GM12878 (cell line): ENCODE results near the gene ERC1. TPM values are rescaled to one million over a fixed set of nuclear protein-coding genes. Genes with fewer than 3 reads are reported as not detected.

Experiments used
- ATAC-seq: fragments of 200-7000 bp; cut with Tn5 transposase; 3 replicates; pipeline ENCODE4 v1.9.1; 2020; ENCODE audit warnings: mild to moderate bottlenecking, moderate library complexity
- BruUV-seq: library from RNA; stranded (reverse); fragments of 400-500 nt; replicated peaks from 2 replicates; lab custom pipeline; 2021; lab: Mats Ljungman, UMichigan
- CTCF ChIA-PET: fragments of 300-600 bp; sonication (Branson Sonifier 250); formaldehyde crosslinking; extraction: SDS; loops from one replicate; lab custom pipeline; 2021; ENCODE audit warnings: inconsistent platforms; lab: Yijun Ruan, JAX
- POLR2A ChIA-PET: fragments of 350-600 bp; formaldehyde crosslinking; extraction: SDS; loops from one replicate; lab custom pipeline; 2021; ENCODE audit warnings: inconsistent platforms; lab: Charles Lee
- RAD21 ChIA-PET: fragments of 300-600 bp; sonication (Branson Sonifier 250); formaldehyde crosslinking; loops from one replicate; lab custom pipeline; 2023; ENCODE audit warnings: antibody characterized with exemption; ENCODE audit not compliant: unreplicated experiment; lab: Charles Lee
- SMC1A ChIA-PET: fragments of 300-600 bp; sonication (Branson Sonifier 250); formaldehyde crosslinking; loops from one replicate; lab custom pipeline; 2023; ENCODE audit not compliant: unreplicated experiment, uncharacterized antibody; lab: Charles Lee
- DNase-seq: peaks from one replicate; pipeline ENCODE4 v3.0.0-alpha.2; 2011; ENCODE audit warnings: low read depth, low spot score
- FAIRE-seq: peaks from 3 replicates; lab custom pipeline; 2011; peaks lifted over from hg19 to GRCh38; lab: Jason Lieb, UNC
- H2AFZ ChIP-seq: 2 replicates; pipeline ENCODE4 v1.6.0; 2011; ENCODE audit warnings: low read depth, low read length, control low read depth; ENCODE audit not compliant: control insufficient read depth
- H3K27ac ChIP-seq: 2 replicates; pipeline ENCODE4 v1.5.1; 2011; ENCODE audit warnings: control low read depth; ENCODE audit not compliant: control insufficient read depth, insufficient read depth
- H3K27me3 ChIP-seq, 2 experiments: replicated peaks in 1 of 2; 2 replicates each; pipeline versions ENCODE4 v1.6.0 to v1.6.1; 2011; ENCODE audit warnings: low read length in 1 of 2; ENCODE audit not compliant: control insufficient read depth in 2 of 2, insufficient read depth in 2 of 2
- H3K36me3 ChIP-seq, 2 experiments: 2 replicates each; pipeline ENCODE4 v1.5.1; 2011; ENCODE audit warnings: low read length in 1 of 2; ENCODE audit not compliant: control insufficient read depth in 2 of 2, insufficient read depth in 2 of 2
- H3K4me1 ChIP-seq: 2 replicates; pipeline ENCODE4 v1.6.1; 2011; ENCODE audit warnings: mild to moderate bottlenecking, low read length, moderate library complexity, mixed read lengths; ENCODE audit not compliant: control insufficient read depth, insufficient read depth
- H3K4me2 ChIP-seq: 2 replicates; pipeline ENCODE4 v1.6.0; 2011; ENCODE audit warnings: control low read depth; ENCODE audit not compliant: control insufficient read depth, insufficient read depth
- H3K4me3 ChIP-seq: fragments of 200-600 bp; sonication (generic); 2 replicates; pipeline ENCODE4 v1.5.1; 2016
- H3K79me2 ChIP-seq: 2 replicates; pipeline ENCODE4 v1.6.0; 2011; ENCODE audit warnings: low read length; ENCODE audit not compliant: control insufficient read depth, insufficient read depth
- H3K9ac ChIP-seq: 2 replicates; pipeline ENCODE4 v1.8.0; 2011; ENCODE audit warnings: low read length, control low read depth, mixed read lengths; ENCODE audit not compliant: control insufficient read depth, insufficient read depth
- H3K9me3 ChIP-seq: replicated peaks from 3 replicates; pipeline ENCODE4 v1.5.1; 2011; ENCODE audit warnings: mild to moderate bottlenecking, low read length; ENCODE audit not compliant: control insufficient read depth, insufficient read depth
- H4K20me1 ChIP-seq: 2 replicates; pipeline ENCODE4 v1.6.0; 2011; ENCODE audit not compliant: control insufficient read depth, insufficient read depth
- ATF3 ChIP-seq: IDR thresholded peaks from 2 replicates; pipeline ENCODE4 v1.6.1; 2011; ENCODE audit warnings: low read depth, mild to moderate bottlenecking, low read length, moderate library complexity, borderline replicate concordance; ENCODE audit errors: extremely low read depth
- BMI1 ChIP-seq: fragments of 450-650 bp; IDR thresholded peaks from 2 replicates; pipeline ENCODE4 v1.6.1; 2016; ENCODE audit warnings: mild to moderate bottlenecking, moderate library complexity, borderline replicate concordance
- CREB1 ChIP-seq: IDR thresholded peaks from 2 replicates; pipeline ENCODE4 v1.6.1; 2012; ENCODE audit warnings: low read depth, mild to moderate bottlenecking, inconsistent platforms
- DPF2 ChIP-seq: fragments of 450-650 bp; IDR thresholded peaks from 2 replicates; pipeline ENCODE4 v1.6.1; 2017; ENCODE audit warnings: mild to moderate bottlenecking
- GATAD2B ChIP-seq: fragments of 450-650 bp; conservative IDR thresholded peaks from 2 replicates; pipeline ENCODE4 v1.6.1; 2017; ENCODE audit warnings: low read depth, mild to moderate bottlenecking, moderate library complexity
- HCFC1 ChIP-seq: fragments of 150-350 bp; IDR thresholded peaks from 2 replicates; pipeline ENCODE4 v1.6.1; 2014; ENCODE audit warnings: low read length
- IRF4 ChIP-seq: IDR thresholded peaks from 2 replicates; pipeline ENCODE4 v1.6.1; 2011; ENCODE audit warnings: low read depth, low read length
- KAT2A ChIP-seq: conservative IDR thresholded peaks from 2 replicates; pipeline ENCODE4 v1.6.1; 2011; ENCODE audit warnings: low read depth, low read length; ENCODE audit not compliant: control insufficient read depth
- PKNOX1 ChIP-seq: fragments of 450-650 bp; IDR thresholded peaks from 2 replicates; pipeline ENCODE4 v1.6.1; 2016; ENCODE audit warnings: mild to moderate bottlenecking
- POU2F2 ChIP-seq: IDR thresholded peaks from 3 replicates; pipeline ENCODE4 v1.6.1; 2011; ENCODE audit warnings: low read depth, mild to moderate bottlenecking, low read length, borderline replicate concordance
- RCOR1 ChIP-seq: conservative IDR thresholded peaks from 2 replicates; pipeline ENCODE4 v1.6.1; 2012; ENCODE audit warnings: low read depth, low read length, improper control_type of control experiment
- SIX5 ChIP-seq: IDR thresholded peaks from 2 replicates; pipeline ENCODE4 v1.6.1; 2011; ENCODE audit warnings: mild to moderate bottlenecking, low read depth, low read length, moderate library complexity; ENCODE audit not compliant: severe bottlenecking
- SREBF1 ChIP-seq: IDR thresholded peaks from 2 replicates; pipeline ENCODE4 v1.6.1; 2012; ENCODE audit warnings: mild to moderate bottlenecking, low read length
- TARDBP ChIP-seq: IDR thresholded peaks from 2 replicates; pipeline ENCODE4 v1.6.1; 2016; ENCODE audit warnings: borderline replicate concordance
- TCF7 ChIP-seq: IDR thresholded peaks from 2 replicates; pipeline ENCODE4 v1.6.1; 2014; ENCODE audit warnings: antibody characterized with exemption, borderline replicate concordance
- ZBTB4 ChIP-seq: fragments of 450-650 bp; formaldehyde crosslinking; IDR thresholded peaks from 2 replicates; pipeline ENCODE4 v1.4.0; 2022; ENCODE audit warnings: mild to moderate bottlenecking, moderate library complexity
- ZNF207 ChIP-seq: fragments of 450-650 bp; IDR thresholded peaks from 2 replicates; pipeline ENCODE4 v1.6.1; 2014; ENCODE audit warnings: antibody characterized with exemption, mild to moderate bottlenecking, borderline replicate concordance
- WGBS: methylation state at CpG from one replicate; pipeline ENCODE4 v1.1.6; 2016; ENCODE audit warnings: low lambda C conversion rate; ENCODE audit not compliant: insufficient replicate concordance, insufficient coverage; ENCODE audit errors: missing lambda C conversion rate; 5-methylcytosine and 5-hydroxymethylcytosine counted together
- in situ Hi-C: fragments of 300-500 bp; cut with MboI; formaldehyde crosslinking; loops from 9 replicates; pipeline ENCODE4 v1.14.3; 2018; ENCODE audit warnings: mixed read lengths
- intact Hi-C: fragments of 100-400 bp; cut with micrococcal nuclease; formaldehyde crosslinking; loops from one replicate; pipeline ENCODE4 v1.14.2; 2022; ENCODE audit not compliant: unreplicated experiment
- polyA plus RNA-seq, 11 experiments: library from polyadenylated mRNA; depleted of rRNA in 4 of 11; unstranded in 6 of 11; stranded (reverse) in 5 of 11; fragments of >200 nt; fragmentation: Nextera tagmentation in 4 of 11; fragmentation: Illumina TruSeq in 1 of 11; extraction: Ambion mirVana in 4 of 11; extraction: Trizol in 1 of 11; gene quantifications; 1 replicate in 1 of 11; 2 replicates in 10 of 11; pipeline versions ENCODE4 v1.2.1 to v1.2.3, GENCODE V29; 2011 to 2016; ENCODE audit warnings: inconsistent platforms in 2 of 11, missing spikeins in 2 of 11, low read depth in 1 of 11
- total RNA-seq, 4 experiments: library from RNA; depleted of rRNA in 3 of 4; stranded (reverse); fragments of >200 nt in 3 of 4; fragmentation: Illumina TruSeq in 1 of 4; extraction: Trizol in 1 of 4; gene quantifications; 2 replicates each; pipeline versions ENCODE4 v1.2.1 to v1.2.3, GENCODE V29; 2013 to 2021

ERC1 gene
- total and polyA plus RNA-seq, 10 of the 15 experiments (the other 5 are each of a cell fraction or from before 2014, with no cell fraction given): 0.75 to 8.0 (median 5.0) TPM

DNA sequence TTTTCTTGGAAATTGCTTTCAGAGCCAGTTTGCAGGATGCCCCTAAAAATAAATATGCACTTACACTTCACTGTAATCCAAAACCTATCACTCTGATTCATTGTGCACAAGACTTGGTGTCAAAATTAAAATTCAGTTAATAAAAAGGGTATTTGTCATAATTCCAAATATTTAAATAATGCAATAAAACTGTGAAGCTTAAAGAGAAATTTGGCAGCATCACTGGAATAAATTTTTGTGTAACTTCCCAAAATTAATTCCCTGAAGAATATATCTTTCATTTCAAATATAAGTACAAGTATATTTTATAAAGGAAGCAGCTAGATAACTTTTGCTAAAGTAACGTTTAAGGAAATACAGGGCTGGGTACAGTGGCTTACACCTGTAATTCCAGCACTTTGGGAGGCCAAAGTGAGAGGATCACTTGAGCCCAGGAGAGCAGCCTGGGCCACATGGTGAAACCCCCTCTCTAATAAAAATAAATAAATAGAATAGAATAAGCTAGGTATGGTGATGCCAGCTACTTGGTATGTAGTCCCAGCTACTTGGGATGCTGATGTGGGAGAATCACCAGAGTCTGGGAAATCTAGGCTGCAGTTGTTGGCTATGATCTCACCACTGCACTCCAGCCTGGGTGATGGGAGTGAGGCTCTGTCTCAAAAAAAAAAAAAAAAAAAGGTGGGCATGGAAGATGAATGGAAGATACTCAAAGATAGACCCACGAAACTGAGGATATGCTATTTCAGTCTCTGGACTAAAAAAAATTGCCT lies 369.6 kb downstream of the ERC1 start (continued):
- no peak for TF ChIP-seq POU2F2

DNA sequence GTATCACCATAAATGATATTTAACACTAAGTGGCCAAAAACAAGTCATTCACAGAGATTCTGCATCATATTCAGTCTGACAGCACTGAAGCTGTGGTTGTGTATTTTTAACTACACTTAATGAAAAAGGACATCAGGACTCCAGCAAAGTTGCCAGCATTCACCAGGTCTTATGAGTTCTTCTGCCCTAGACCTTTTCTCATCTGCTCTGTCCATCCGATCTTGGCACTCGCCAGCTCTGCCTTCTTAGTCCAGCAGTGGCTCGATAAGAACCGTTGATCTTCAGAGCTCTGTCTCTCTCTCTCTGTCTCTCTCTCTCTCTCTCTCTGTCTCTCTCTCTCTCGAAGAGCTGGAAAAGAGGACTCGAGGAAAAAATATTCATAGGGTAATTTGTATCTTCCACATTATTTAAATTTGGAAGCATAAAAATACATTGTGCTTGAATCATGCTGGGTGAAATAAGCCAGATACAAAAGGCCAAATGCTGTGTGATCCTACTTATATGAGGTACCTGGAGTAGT lies 371.2 kb downstream of the ERC1 start:
- Histone ChIP-seq H3K4me2 (no peak overlapping the region), H3K4me3 (no peak overlapping the region), H3K4me1 (no peaks in the 10 kb centered on the region), H2AFZ (no peak overlapping the region), H4K20me1 (no peaks in the 10 kb centered on the region), H3K9me3 (no peaks in the 10 kb centered on the region), H3K9ac (no peak overlapping the region), H3K36me3 (no peaks in the 10 kb centered on the region), H3K27ac (no peak overlapping the region), H3K79me2 (no peaks in the 10 kb centered on the region), H3K27me3 (no peaks in the 10 kb centered on the region)
- RAD21 ChIA-PET: interaction anchor here (1.5 kb wide), 1 partner anchor 244 kb away, joined by 3 read pairs; no protein-coding TSS in a partner anchor
- SMC1A ChIA-PET: interaction anchor here (2.0 kb wide), 1 partner anchor 10 kb away, joined by 9 read pairs; no protein-coding TSS in a partner anchor
- DNase-seq: no peak
- ATAC-seq: no peak
- FAIRE-seq: no peak
- no TSS peak for BruUV-seq
- intact Hi-C loops: no loop called here
- in situ Hi-C loops: no loop called here
- 66% methylated on average over 6 of the region's 6 CpGs for WGBS
- POLR2A ChIA-PET: interaction anchor here (1.0 kb wide), 1 partner anchor 22 kb away, joined by 6 read pairs; no protein-coding TSS in a partner anchor
- CTCF ChIA-PET: interaction anchor here (1.6 kb wide), 1 partner anchor 17 kb away, joined by 5 read pairs; no protein-coding TSS in a partner anchor
- no peak for TF ChIP-seq BMI1
- no peak for TF ChIP-seq CREB1
- TF ChIP-seq ZNF207: no peak
- TF ChIP-seq TARDBP: no peak
- no peak for TF ChIP-seq SIX5
- TF ChIP-seq ATF3: no peak
- no peak for TF ChIP-seq HCFC1
- no peak for TF ChIP-seq GATAD2B
- TF ChIP-seq TCF7: no peak
- TF ChIP-seq IRF4: no peak
- no peak for TF ChIP-seq KAT2A
- TF ChIP-seq DPF2: no peak
- no peak for TF ChIP-seq PKNOX1
- no peak for TF ChIP-seq ZBTB4
- no peak for TF ChIP-seq RCOR1
- TF ChIP-seq SREBF1: no peak
